Stimulated activated CD8-positive, alpha-beta memory T cell treated with anti-CD3 and anti-CD28 coated beads, Interleukin-2, amount 100 ng/mL, for 48 hours (primary cell): Measurements from ENCODE around the gene KLK13.

ENCODE experiments used
- DNase-seq, 2 donors: peaks; one replicate each; pipeline ENCODE4 v3.0.0-alpha.2; 2020; ENCODE audit warnings: low read depth in 2 of 2

The KLK13 gene

GRCh38 chr19:51060973-51061372 lies 3.9 kb downstream of the KLK13 start:
- no peak for DNase-seq

GRCh38 chr19:51060336-51060735 lies 4.6 kb downstream of the KLK13 start:
- no peak for DNase-seq

GRCh38 chr19:51059715-51060114 lies 5.2 kb downstream of the KLK13 start:
- DNase-seq: no peak

- no peak for DNase-seq
These were observed 9.0 kb downstream of the KLK13 start for GRCh38 chr19:51055866-51056265.

- no peak for DNase-seq
These were observed 17.9 kb downstream of the KLK13 start for GRCh38 chr19:51047031-51047335.

- no peak for DNase-seq
These were observed 20.6 kb downstream of the KLK13 start for GRCh38 chr19:51044327-51044726.

GRCh38 chr19:51043497-51043896 lies 21.4 kb downstream of the KLK13 start:
- DNase-seq: no peak

- no peak for DNase-seq
These were observed 24.7 kb downstream of the KLK13 start for GRCh38 chr19:51040151-51040550.

GRCh38 chr19:51036519-51036918 lies 28.4 kb downstream of the KLK13 start:
- DNase-seq: no peak

- no peak for DNase-seq
These were observed 30.2 kb downstream of the KLK13 start, which contains the start of gene KLK12 for GRCh38 chr19:51034704-51035103. Gene KLK12 (minus strand): TSS chr19:51035002. CDS start chr19:51034621, 381 bp downstream.

- no peak for DNase-seq
These were observed 33.0 kb downstream of the KLK13 start for GRCh38 chr19:51031880-51032225.

GRCh38 chr19:51031220-51031879 lies 33.5 kb downstream of the KLK13 start:
- no peak for DNase-seq

- DNase-seq: no peak
These were observed 34.3 kb downstream of the KLK13 start for GRCh38 chr19:51030631-51031030.

GRCh38 chr19:51029718-51030117 lies 35.2 kb downstream of the KLK13 start:
- DNase-seq: no peak

GRCh38 chr19:51027873-51028272 lies 37.0 kb downstream of the KLK13 start:
- DNase-seq: no peak

GRCh38 chr19:51027126-51027806 lies 37.6 kb downstream of the KLK13 start:
- DNase-seq: no peak

- DNase-seq: no peak
These were observed 38.4 kb downstream of the KLK13 start, which contains the start of gene KLK11 for GRCh38 chr19:51026554-51026831. Gene KLK11 (minus strand): TSS chr19:51026616. CDS start chr19:51025631, 985 bp downstream.

GRCh38 chr19:51025809-51026553 lies 38.9 kb downstream of the KLK13 start:
- DNase-seq: no peak

- no peak for DNase-seq
These were observed 39.5 kb downstream of the KLK13 start for GRCh38 chr19:51025401-51025800.

- DNase-seq: no peak
These were observed 40.0 kb downstream of the KLK13 start for GRCh38 chr19:51024924-51025323.

GRCh38 chr19:51023946-51024345 lies 40.9 kb downstream of the KLK13 start:
- no peak for DNase-seq

GRCh38 chr19:51022526-51022925 lies 42.4 kb downstream of the KLK13 start:
- no peak for DNase-seq

- no peak for DNase-seq
These were observed 43.8 kb downstream of the KLK13 start for GRCh38 chr19:51020988-51021651.
